ENCODE data around the gene FOXJ3. TPM values are rescaled to one million over a fixed set of nuclear protein-coding genes. Genes with fewer than 3 reads are reported as not detected.
"Not testable (repeated sequence)": the region's sequence is repeated elsewhere in the genome, so short reads cannot be mapped to it uniquely, and the experiment has no call there.

Gene FOXJ3
- total RNA-seq, 3 donors from 2014 or later: 47.8 to 50.5 (median 49.8) TPM

GRCh38 chr1:42228938-42229337, 106.1 kb downstream of the FOXJ3 start:
- no peak overlapping the region for H3K4me3 Mint-ChIP-seq
- DNase-seq (no peak), ATAC-seq (no peak)
- H3K9me3 Mint-ChIP-seq: no peaks in the 10 kb centered on the region
- no peaks in the 10 kb centered on the region for H3K27me3 Mint-ChIP-seq (ENCODE audit: low read depth)
- peaks cover 9% of the 10 kb centered on the region for H3K36me3 Mint-ChIP-seq (ENCODE audit: insufficient read depth)
- H3K4me1 Mint-ChIP-seq (ENCODE audit: low read depth): peaks cover 9% of the 10 kb centered on the region

- H3K9me3 Mint-ChIP-seq: peaks cover under 1% of the 10 kb centered on the region
- H3K27me3 Mint-ChIP-seq (ENCODE audit: low read depth): no peaks in the 10 kb centered on the region
- H3K4me1 Mint-ChIP-seq (ENCODE audit: low read depth): peaks cover 36% of the 10 kb centered on the region
- H3K4me3 Mint-ChIP-seq: no peak overlapping the region
- DNase-seq: no peak
- no peak for ATAC-seq
- peaks cover 36% of the 10 kb centered on the region for H3K36me3 Mint-ChIP-seq (ENCODE audit: insufficient read depth)
Measured at GRCh38 chr1:42223036-42223435, 112.0 kb downstream of the FOXJ3 start.

GRCh38 chr1:42221952-42222606, 113.0 kb downstream of the FOXJ3 start:
- no peak overlapping the region for H3K4me3 Mint-ChIP-seq
- no peaks in the 10 kb centered on the region for H3K27me3 Mint-ChIP-seq (ENCODE audit: low read depth)
- ATAC-seq: no peak
- H3K4me1 Mint-ChIP-seq (ENCODE audit: low read depth): peaks cover 40% of the 10 kb centered on the region
- no peak for DNase-seq
- peaks cover 38% of the 10 kb centered on the region for H3K36me3 Mint-ChIP-seq (ENCODE audit: insufficient read depth)
- peaks cover 4% of the 10 kb centered on the region for H3K9me3 Mint-ChIP-seq

- Mint-ChIP-seq H3K9me3 (peaks cover 4% of the 10 kb centered on the region), H3K4me1 (ENCODE audit: low read depth) (peaks cover 40% of the 10 kb centered on the region), H3K4me3 (no peak overlapping the region), H3K36me3 (ENCODE audit: insufficient read depth) (peaks cover 37% of the 10 kb centered on the region), H3K27me3 (ENCODE audit: low read depth) (no peaks in the 10 kb centered on the region)
- ATAC-seq (no peak), DNase-seq (no peak)
Measured at GRCh38 chr1:42221456-42221855, 113.6 kb downstream of the FOXJ3 start.

GRCh38 chr1:42219627-42220026, 115.4 kb downstream of the FOXJ3 start:
- DNase-seq: no peak
- no peaks in the 10 kb centered on the region for H3K27me3 Mint-ChIP-seq (ENCODE audit: low read depth)
- H3K36me3 Mint-ChIP-seq (ENCODE audit: insufficient read depth): peaks cover 35% of the 10 kb centered on the region
- peaks cover 39% of the 10 kb centered on the region for H3K4me1 Mint-ChIP-seq (ENCODE audit: low read depth)
- H3K4me3 Mint-ChIP-seq: no peak overlapping the region
- no peak for ATAC-seq
- H3K9me3 Mint-ChIP-seq: peaks cover 5% of the 10 kb centered on the region

- H3K4me3 Mint-ChIP-seq: no peak overlapping the region
- no peak for ATAC-seq
- peaks cover 44% of the 10 kb centered on the region for H3K36me3 Mint-ChIP-seq (ENCODE audit: insufficient read depth)
- DNase-seq: no peak
- peaks cover 20% of the 10 kb centered on the region for H3K9me3 Mint-ChIP-seq
- H3K27me3 Mint-ChIP-seq (ENCODE audit: low read depth): no peaks in the 10 kb centered on the region
- peaks cover 32% of the 10 kb centered on the region for H3K4me1 Mint-ChIP-seq (ENCODE audit: low read depth)
Measured at GRCh38 chr1:42214447-42214871, 120.6 kb downstream of the FOXJ3 start.

- ATAC-seq (no peak), DNase-seq (no peak)
- Mint-ChIP-seq H3K36me3 (ENCODE audit: insufficient read depth) (peaks cover 40% of the 10 kb centered on the region), H3K4me1 (ENCODE audit: low read depth) (peaks cover 35% of the 10 kb centered on the region), H3K27me3 (ENCODE audit: low read depth) (no peaks in the 10 kb centered on the region), H3K9me3 (peaks cover 16% of the 10 kb centered on the region), H3K4me3 (no peak overlapping the region)
Measured at GRCh38 chr1:42211224-42211623, 123.8 kb downstream of the FOXJ3 start.

- H3K27me3 Mint-ChIP-seq (ENCODE audit: low read depth): no peaks in the 10 kb centered on the region
- peaks cover 35% of the 10 kb centered on the region for H3K4me1 Mint-ChIP-seq (ENCODE audit: low read depth)
- H3K9me3 Mint-ChIP-seq: peaks cover 16% of the 10 kb centered on the region
- H3K36me3 Mint-ChIP-seq (ENCODE audit: insufficient read depth): peaks cover 40% of the 10 kb centered on the region
- ATAC-seq (no peak), DNase-seq (no peak)
- H3K4me3 Mint-ChIP-seq: no peak overlapping the region
Measured at GRCh38 chr1:42210421-42211133, 124.5 kb downstream of the FOXJ3 start.

- no peak for ATAC-seq
- no peak for DNase-seq
- peaks cover 35% of the 10 kb centered on the region for H3K4me1 Mint-ChIP-seq (ENCODE audit: low read depth)
- H3K9me3 Mint-ChIP-seq: peaks cover 16% of the 10 kb centered on the region
- H3K36me3 Mint-ChIP-seq (ENCODE audit: insufficient read depth): peaks cover 44% of the 10 kb centered on the region
- H3K4me3 Mint-ChIP-seq: no peak overlapping the region
- H3K27me3 Mint-ChIP-seq (ENCODE audit: low read depth): no peaks in the 10 kb centered on the region
Measured at GRCh38 chr1:42209526-42210251, 125.3 kb downstream of the FOXJ3 start.

- H3K27me3 Mint-ChIP-seq (ENCODE audit: low read depth); DNase-seq; ATAC-seq; H3K4me3 Mint-ChIP-seq: not testable (repeated sequence)
- Mint-ChIP-seq H3K9me3 (peaks cover 15% of the 10 kb centered on the region), H3K4me1 (ENCODE audit: low read depth) (peaks cover 28% of the 10 kb centered on the region), H3K36me3 (ENCODE audit: insufficient read depth) (peaks cover 46% of the 10 kb centered on the region)
Measured at GRCh38 chr1:42206930-42207329, 128.1 kb downstream of the FOXJ3 start.

GRCh38 chr1:42206164-42206563, 128.9 kb downstream of the FOXJ3 start:
- Mint-ChIP-seq H3K9me3 (peaks cover 17% of the 10 kb centered on the region), H3K36me3 (ENCODE audit: insufficient read depth) (peaks cover 47% of the 10 kb centered on the region), H3K4me1 (ENCODE audit: low read depth) (peaks cover 26% of the 10 kb centered on the region), H3K4me3 (no peak overlapping the region), H3K27me3 (ENCODE audit: low read depth) (no peaks in the 10 kb centered on the region)
- ATAC-seq: no peak
- DNase-seq: no peak

GRCh38 chr1:42201986-42202385, 133.0 kb downstream of the FOXJ3 start:
- DNase-seq (no peak), ATAC-seq (no peak)
- H3K4me1 Mint-ChIP-seq (ENCODE audit: low read depth): no peaks in the 10 kb centered on the region
- peaks cover 58% of the 10 kb centered on the region for H3K36me3 Mint-ChIP-seq (ENCODE audit: insufficient read depth)
- H3K9me3 Mint-ChIP-seq: peaks cover 17% of the 10 kb centered on the region
- H3K27me3 Mint-ChIP-seq (ENCODE audit: low read depth): no peaks in the 10 kb centered on the region
- no peak overlapping the region for H3K4me3 Mint-ChIP-seq

- Mint-ChIP-seq H3K36me3 (ENCODE audit: insufficient read depth) (peaks cover 44% of the 10 kb centered on the region), H3K9me3 (peaks cover 13% of the 10 kb centered on the region), H3K27me3 (ENCODE audit: low read depth) (no peaks in the 10 kb centered on the region), H3K4me3 (no peak overlapping the region), H3K4me1 (ENCODE audit: low read depth) (no peaks in the 10 kb centered on the region)
- ATAC-seq: no peak
- DNase-seq: no peak
Measured at GRCh38 chr1:42198251-42198650, 136.8 kb downstream of the FOXJ3 start.

GRCh38 chr1:42195841-42196240, 139.2 kb downstream of the FOXJ3 start:
- H3K4me3 Mint-ChIP-seq: no peak overlapping the region
- peaks cover 30% of the 10 kb centered on the region for H3K36me3 Mint-ChIP-seq (ENCODE audit: insufficient read depth)
- H3K4me1 Mint-ChIP-seq (ENCODE audit: low read depth): peaks cover 5% of the 10 kb centered on the region
- no peaks in the 10 kb centered on the region for H3K9me3 Mint-ChIP-seq
- no peaks in the 10 kb centered on the region for H3K27me3 Mint-ChIP-seq (ENCODE audit: low read depth)
- DNase-seq (no peak), ATAC-seq (no peak)

All from activated T-cell treated with anti-CD3 and anti-CD28 coated beads, Interleukin-2, amount 50 U/mL, for 4 hours (primary cell).